IMR-90 (cell line): ENCODE results near the gene DIAPH1. TPM values are rescaled to one million over a fixed set of nuclear protein-coding genes. Genes with fewer than 3 reads are reported as not detected.

Experiments used
- ATAC-seq: fragments of 200-7000 bp; cut with Tn5 transposase; 2 replicates; pipeline ENCODE4 v1.9.1; 2020; ENCODE audit warnings: low read depth, mild to moderate bottlenecking, moderate library complexity
- BruUV-seq: library from RNA; stranded (reverse); fragments of 400-500 nt; replicated peaks from 2 replicates; lab custom pipeline; 2021; lab: Mats Ljungman, UMichigan
- CTCF ChIA-PET: fragments of 300-600 bp; formaldehyde crosslinking; extraction: SDS; loops from one replicate; lab custom pipeline; 2021; ENCODE audit warnings: antibody characterized with exemption; lab: Yijun Ruan, JAX
- POLR2A ChIA-PET: fragments of 300-600 bp; sonication (Branson Sonifier 250); formaldehyde crosslinking; loops from one replicate; lab custom pipeline; 2022; ENCODE audit warnings: antibody characterized with exemption; ENCODE audit not compliant: unreplicated experiment; lab: Charles Lee
- DNase-seq: peaks from one replicate; pipeline ENCODE4 v3.0.0; 2013
- H2AFZ ChIP-seq: replicated peaks from 2 replicates; pipeline ENCODE3; 2013; ENCODE audit warnings: low read length, mild to moderate bottlenecking; ENCODE audit not compliant: poor library complexity
- H2AK5ac ChIP-seq: 2 replicates; pipeline ENCODE4 v1.6.1; 2013; ENCODE audit warnings: low read depth, low read length, inconsistent platforms
- H2AK9ac ChIP-seq: replicated peaks from 2 replicates; pipeline ENCODE3; 2013; ENCODE audit warnings: mild to moderate bottlenecking, low read depth, low read length, moderate library complexity; ENCODE audit not compliant: poor library complexity
- H2BK120ac ChIP-seq: 2 replicates; pipeline ENCODE4 v1.6.1; 2013; ENCODE audit warnings: low read depth, low read length, inconsistent platforms
- H2BK15ac ChIP-seq: 3 replicates; pipeline ENCODE4 v1.6.1; 2013; ENCODE audit warnings: low read depth, low read length, inconsistent platforms
- H2BK20ac ChIP-seq: 2 replicates; pipeline ENCODE4 v1.6.1; 2013; ENCODE audit warnings: low read depth, mild to moderate bottlenecking, inconsistent platforms, low read length, moderate library complexity
- H2BK5ac ChIP-seq: 2 replicates; pipeline ENCODE4 v1.6.1; 2013; ENCODE audit warnings: mild to moderate bottlenecking, low read depth, low read length, inconsistent platforms; ENCODE audit not compliant: poor library complexity, severe bottlenecking
- H3K14ac ChIP-seq: replicated peaks from 2 replicates; pipeline ENCODE4 v1.6.1; 2013; ENCODE audit warnings: low read depth, low read length, inconsistent platforms
- H3K18ac ChIP-seq: 2 replicates; pipeline ENCODE4 v1.6.1; 2013; ENCODE audit warnings: low read depth, low read length, control low read depth
- H3K23ac ChIP-seq: 2 replicates; pipeline ENCODE4 v1.6.1; 2013; ENCODE audit warnings: low read depth, low read length, inconsistent platforms
- H3K27ac ChIP-seq: 2 replicates; pipeline ENCODE4 v1.5.1; 2013; ENCODE audit warnings: mild to moderate bottlenecking, control low read depth, low read length; ENCODE audit not compliant: insufficient read depth
- H3K27me3 ChIP-seq: 2 replicates; pipeline ENCODE4 v1.6.1; 2013; ENCODE audit warnings: low read length; ENCODE audit not compliant: control insufficient read depth, insufficient read depth
- H3K36me3 ChIP-seq: 2 replicates; pipeline ENCODE4 v1.6.1; 2013; ENCODE audit warnings: low read length, mixed read lengths; ENCODE audit not compliant: control insufficient read depth, insufficient read depth
- H3K4ac ChIP-seq: 2 replicates; pipeline ENCODE4 v1.6.1; 2013; ENCODE audit warnings: low read depth, low read length, inconsistent platforms
- H3K4me1 ChIP-seq: 2 replicates; pipeline ENCODE4 v1.6.1; 2013; ENCODE audit warnings: low read length, mixed read lengths; ENCODE audit not compliant: control insufficient read depth, insufficient read depth
- H3K4me2 ChIP-seq: 2 replicates; pipeline ENCODE4 v1.6.1; 2013; ENCODE audit warnings: low read depth, mild to moderate bottlenecking, control low read depth, low read length, moderate library complexity
- H3K4me3 ChIP-seq: 2 replicates; pipeline ENCODE4 v1.5.1; 2013; ENCODE audit warnings: low read depth, mild to moderate bottlenecking, control low read depth, low read length, moderate library complexity; ENCODE audit not compliant: insufficient read depth
- H3K56ac ChIP-seq: 2 replicates; pipeline ENCODE4 v1.6.1; 2013; ENCODE audit warnings: low read length, inconsistent platforms; ENCODE audit not compliant: insufficient read depth; ENCODE audit errors: extremely low read depth
- H3K79me1 ChIP-seq, 2 experiments: 2 replicates each; pipeline ENCODE4 v1.6.1; 2013; ENCODE audit warnings: low read length in 2 of 2, inconsistent platforms in 1 of 2, low read depth in 1 of 2
- H3K9ac ChIP-seq: 2 replicates; pipeline ENCODE4 v1.6.1; 2013; ENCODE audit warnings: low read depth, low read length, control low read depth
- H3K9me1 ChIP-seq: 2 replicates; pipeline ENCODE4 v1.6.1; 2013; ENCODE audit warnings: low read length, inconsistent platforms; ENCODE audit not compliant: insufficient read depth
- H3K9me3 ChIP-seq: 2 replicates; pipeline ENCODE4 v1.6.1; 2013; ENCODE audit warnings: low read length; ENCODE audit not compliant: control insufficient read depth, insufficient read depth
- H4K20me1 ChIP-seq: 2 replicates; pipeline ENCODE4 v1.6.1; 2013; ENCODE audit warnings: low read length, inconsistent platforms; ENCODE audit not compliant: insufficient read depth
- H4K5ac ChIP-seq: 2 replicates; pipeline ENCODE4 v1.6.1; 2013; ENCODE audit warnings: mild to moderate bottlenecking, low read depth, low read length, control low read depth
- H4K8ac ChIP-seq, 2 experiments: 2 replicates each; pipeline ENCODE4 v1.6.1; 2013; ENCODE audit warnings: low read depth in 2 of 2, low read length in 2 of 2, control low read depth in 1 of 2, inconsistent platforms in 1 of 2
- H4K91ac ChIP-seq: 2 replicates; pipeline ENCODE4 v1.6.1; 2013; ENCODE audit warnings: low read depth, low read length, inconsistent platforms; ENCODE audit not compliant: insufficient read depth
- BHLHE40 ChIP-seq: fragments of 150-350 bp; IDR thresholded peaks from 2 replicates; pipeline ENCODE4 v1.6.1; 2016; ENCODE audit warnings: mild to moderate bottlenecking, low read depth, low read length
- CEBPB ChIP-seq: IDR thresholded peaks from 2 replicates; pipeline ENCODE4 v1.6.1; 2012; ENCODE audit warnings: low read depth, low read length, improper control_type of control experiment
- MAFK ChIP-seq: IDR thresholded peaks from 2 replicates; pipeline ENCODE4 v1.6.1; 2012; ENCODE audit warnings: low read depth, low read length, improper control_type of control experiment
- POLR2A ChIP-seq: IDR thresholded peaks from 2 replicates; pipeline ENCODE4 v1.6.1; 2012; ENCODE audit warnings: mild to moderate bottlenecking, low read depth, low read length
- RAD21 ChIP-seq: IDR thresholded peaks from 2 replicates; pipeline ENCODE4 v1.6.1; 2012; ENCODE audit warnings: low read length, improper control_type of control experiment
- RCOR1 ChIP-seq: IDR thresholded peaks from 2 replicates; pipeline ENCODE4 v1.6.1; 2012; ENCODE audit warnings: mild to moderate bottlenecking, low read length, improper control_type of control experiment; ENCODE audit not compliant: insufficient replicate concordance
- SMC3 ChIP-seq: fragments of 150-350 bp; IDR thresholded peaks from 2 replicates; pipeline ENCODE4 v1.6.1; 2016; ENCODE audit warnings: low read depth, mild to moderate bottlenecking, antibody characterized with exemption, low read length, moderate library complexity
- WGBS, 2 experiments: methylation state at CpG; one replicate each; pipeline versions ENCODE4 v1.1.5 to v1.1.7; 2013; ENCODE audit warnings: missing lambda C conversion rate in 2 of 2; ENCODE audit not compliant: insufficient read length in 1 of 2; ENCODE audit errors: extremely low coverage in 2 of 2; 5-methylcytosine and 5-hydroxymethylcytosine counted together
- dilution Hi-C: fragments of 300-500 bp; cut with HindIII; formaldehyde crosslinking; loops from one replicate; pipeline ENCODE4 v1.14.3; 2018; ENCODE audit warnings: low sequenced_read_pairs; ENCODE audit not compliant: unreplicated experiment
- in situ Hi-C: fragments of 300-500 bp; cut with MboI; formaldehyde crosslinking; loops from 3 replicates; pipeline ENCODE4 v1.14.3; 2019; ENCODE audit warnings: low sequenced_read_pairs, inconsistent platforms, mixed read lengths
- intact Hi-C: fragments of 100-400 bp; cut with micrococcal nuclease; formaldehyde crosslinking; loops from 2 replicates; pipeline ENCODE4 v1.10.0; 2022
- polyA plus RNA-seq, 3 experiments: library from polyadenylated mRNA; depleted of rRNA; stranded (reverse); fragments of >200 nt; gene quantifications; 2 replicates each; pipeline ENCODE4 v1.2.3, GENCODE V29; 2012; ENCODE audit warnings: low replicate concordance in 1 of 3
- total RNA-seq: library from RNA; depleted of rRNA; stranded (reverse); fragments of >200 nt; gene quantifications from 2 replicates; pipeline ENCODE4 v1.2.3, GENCODE V29; 2012
- TF ChIP-seq, protein P1 (sequence below): fragments of 150-350 bp; IDR thresholded peaks from 2 replicates; pipeline ENCODE4 v1.6.1; 2017; ENCODE audit warnings: mild to moderate bottlenecking, antibody characterized with exemption, low read length, low read depth
- TF ChIP-seq, protein P2 (sequence below): conservative IDR thresholded peaks from 2 replicates; pipeline ENCODE4 v1.5.1; 2012; ENCODE audit warnings: mild to moderate bottlenecking, low read depth, low read length, improper control_type of control experiment

The DIAPH1 gene
- total and polyA plus RNA-seq, 2 of the 4 experiments (the other 2 are of a cell fraction) = 12.0 to 37.4 TPM

DNA sequence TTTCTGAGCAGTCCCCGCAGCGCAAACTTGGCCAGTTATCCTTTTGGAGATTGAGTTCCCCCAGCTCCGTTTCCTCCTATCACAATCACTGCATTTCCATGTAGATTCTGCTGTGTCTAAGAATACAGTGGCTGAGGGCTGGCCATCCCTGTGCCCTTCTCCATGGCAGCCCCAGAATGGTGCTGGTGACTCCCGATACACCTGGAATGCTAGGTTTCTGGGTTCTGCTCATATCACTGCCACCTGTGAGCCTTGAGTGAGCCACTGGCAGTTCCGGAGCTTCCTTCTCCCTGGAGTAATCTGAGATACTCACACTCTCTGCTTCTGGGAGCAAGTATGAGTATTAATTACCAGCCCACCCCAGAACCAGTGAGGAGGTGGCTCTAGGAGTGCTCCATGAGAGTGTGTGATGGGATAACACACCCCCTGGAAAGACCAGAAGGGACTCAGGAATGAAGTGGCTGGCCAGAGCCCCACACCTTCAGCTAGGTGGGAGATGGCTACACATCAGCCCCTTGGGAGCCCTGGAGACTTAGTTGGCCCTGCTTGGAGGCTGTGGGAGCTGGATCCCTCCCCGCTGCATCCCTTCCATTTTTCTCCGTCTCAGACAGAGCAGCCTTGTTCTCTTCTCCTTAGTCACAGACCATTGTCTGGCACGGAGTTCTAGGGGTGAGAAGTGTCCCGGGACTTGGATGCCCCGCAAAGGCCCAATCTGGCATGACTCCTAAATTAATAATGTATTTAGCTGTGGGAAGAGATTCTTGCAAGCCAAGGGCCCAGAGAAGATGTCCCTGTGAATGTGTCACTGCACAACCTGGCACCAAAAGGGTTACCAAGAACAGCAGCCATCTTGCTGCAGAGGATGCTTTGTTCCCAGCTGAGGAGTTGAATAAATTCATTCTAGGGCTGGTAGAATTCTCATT, 125.0 kb downstream of the DIAPH1 start (continued):
- TF ChIP-seq, protein P1, sequence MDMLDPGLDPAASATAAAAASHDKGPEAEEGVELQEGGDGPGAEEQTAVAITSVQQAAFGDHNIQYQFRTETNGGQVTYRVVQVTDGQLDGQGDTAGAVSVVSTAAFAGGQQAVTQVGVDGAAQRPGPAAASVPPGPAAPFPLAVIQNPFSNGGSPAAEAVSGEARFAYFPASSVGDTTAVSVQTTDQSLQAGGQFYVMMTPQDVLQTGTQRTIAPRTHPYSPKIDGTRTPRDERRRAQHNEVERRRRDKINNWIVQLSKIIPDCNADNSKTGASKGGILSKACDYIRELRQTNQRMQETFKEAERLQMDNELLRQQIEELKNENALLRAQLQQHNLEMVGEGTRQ = no peak

DNA sequence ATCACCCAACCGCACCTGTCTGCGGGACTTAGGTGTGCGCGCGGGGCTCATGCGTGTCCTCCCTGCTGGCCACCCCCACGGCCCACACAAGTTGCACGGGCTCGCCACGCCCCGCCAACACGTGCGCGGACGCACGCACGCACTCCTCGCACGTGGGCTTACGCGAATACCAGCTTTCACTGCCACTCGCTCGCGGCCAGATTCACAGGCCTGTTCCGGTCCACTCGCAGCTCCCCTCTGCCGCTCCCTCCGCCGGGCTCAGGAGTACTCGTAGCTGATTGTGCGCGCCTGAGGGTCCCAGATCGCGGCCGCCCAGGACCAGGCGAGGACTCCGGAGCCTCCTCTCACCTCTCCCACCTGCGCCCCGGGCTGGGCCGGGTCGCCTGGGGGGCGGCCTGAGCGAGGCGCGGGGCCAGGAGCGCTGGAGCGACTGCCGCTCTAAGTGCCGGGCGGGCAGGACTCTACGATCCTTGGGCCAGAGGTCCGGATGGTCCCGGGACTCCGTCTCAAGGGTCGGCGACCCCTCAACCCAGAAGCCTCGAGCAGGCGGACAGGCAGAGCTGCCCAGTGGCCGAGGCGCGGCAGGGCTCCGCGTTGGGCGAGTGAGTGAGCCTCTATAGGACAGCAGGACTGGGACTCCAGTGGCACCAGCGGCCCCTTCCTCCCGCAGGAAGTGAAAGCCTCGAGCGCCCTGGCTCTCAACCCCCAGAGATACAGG, 126.5 kb downstream of the DIAPH1 start:
- no peak overlapping the region for H3K4ac ChIP-seq
- H3K4me1 ChIP-seq = peaks cover 39% of the 10 kb centered on the region
- no peak overlapping the region for H3K14ac ChIP-seq

More for the DNA sequence above, 126.5 kb downstream of the DIAPH1 start:
- DNase-seq = no peak
- dilution Hi-C loops (no loop called here), intact Hi-C loops (no loop called here), in situ Hi-C loops (no loop called here)
- no peaks in the 10 kb centered on the region for H3K9me3 ChIP-seq
- no peak overlapping the region; the same call in 1 of the 2 replicates for H4K5ac ChIP-seq
- no peak overlapping the region for H2BK120ac ChIP-seq
- no peak overlapping the region for H3K27ac ChIP-seq
- TF ChIP-seq, protein P1 = no peak
- TF ChIP-seq MAFK (no peak), RCOR1 (no peak), RAD21 (no peak), POLR2A (no peak), BHLHE40 (no peak), SMC3 (no peak), CEBPB (no peak)
- TF ChIP-seq, protein P2, sequence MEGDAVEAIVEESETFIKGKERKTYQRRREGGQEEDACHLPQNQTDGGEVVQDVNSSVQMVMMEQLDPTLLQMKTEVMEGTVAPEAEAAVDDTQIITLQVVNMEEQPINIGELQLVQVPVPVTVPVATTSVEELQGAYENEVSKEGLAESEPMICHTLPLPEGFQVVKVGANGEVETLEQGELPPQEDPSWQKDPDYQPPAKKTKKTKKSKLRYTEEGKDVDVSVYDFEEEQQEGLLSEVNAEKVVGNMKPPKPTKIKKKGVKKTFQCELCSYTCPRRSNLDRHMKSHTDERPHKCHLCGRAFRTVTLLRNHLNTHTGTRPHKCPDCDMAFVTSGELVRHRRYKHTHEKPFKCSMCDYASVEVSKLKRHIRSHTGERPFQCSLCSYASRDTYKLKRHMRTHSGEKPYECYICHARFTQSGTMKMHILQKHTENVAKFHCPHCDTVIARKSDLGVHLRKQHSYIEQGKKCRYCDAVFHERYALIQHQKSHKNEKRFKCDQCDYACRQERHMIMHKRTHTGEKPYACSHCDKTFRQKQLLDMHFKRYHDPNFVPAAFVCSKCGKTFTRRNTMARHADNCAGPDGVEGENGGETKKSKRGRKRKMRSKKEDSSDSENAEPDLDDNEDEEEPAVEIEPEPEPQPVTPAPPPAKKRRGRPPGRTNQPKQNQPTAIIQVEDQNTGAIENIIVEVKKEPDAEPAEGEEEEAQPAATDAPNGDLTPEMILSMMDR = no peak
- CTCF ChIA-PET = interaction anchor here (0.9 kb wide), 1 partner anchor 17 kb away, joined by 3 read pairs; no protein-coding TSS in a partner anchor
- no peak overlapping the region for H2AFZ ChIP-seq
- H2AK5ac ChIP-seq = no peak overlapping the region
- H3K27me3 ChIP-seq = no peaks in the 10 kb centered on the region
- H3K23ac ChIP-seq = no peak overlapping the region
- no TSS peak for BruUV-seq
- H3K36me3 ChIP-seq = peaks cover 37% of the 10 kb centered on the region
- H2BK5ac ChIP-seq = no peak overlapping the region
- H3K9ac ChIP-seq = no peak overlapping the region
- no peak overlapping the region for H3K56ac ChIP-seq
- ATAC-seq = no peak
- H3K18ac ChIP-seq = no peak overlapping the region
- no peak overlapping the region for H3K4me3 ChIP-seq
- peak overlapping the region; percentile 5 for H2AK9ac ChIP-seq
- H3K9me1 ChIP-seq = peaks cover 29% of the 10 kb centered on the region
- POLR2A ChIA-PET = no interaction called here
- no peak overlapping the region for H2BK20ac ChIP-seq
- H3K79me1 ChIP-seq = peaks cover 23 to 64% of the 10 kb centered on the region in 2 experiments
- H4K20me1 ChIP-seq = peaks cover 44% of the 10 kb centered on the region
- H4K8ac ChIP-seq = no peak overlapping the region
- H3K4me2 ChIP-seq = no peak overlapping the region
- 92% methylated on average over 23 of the region's 68 CpGs; no CpG with 5 or more reads in 1 of the 2 experiments for WGBS, 2 experiments
- no peak overlapping the region for H2BK15ac ChIP-seq
- H4K91ac ChIP-seq = no peak overlapping the region
